HG03159 (cell line): ENCODE measurements around the gene KLB.
A peak's percentile ranks its signal among the peaks of the same experiment; 100 is the strongest.

Experiments used
- ATAC-seq: cut with Tn5 transposase; IDR thresholded peaks from one replicate; pipeline ENCODE4 v1.9.1; 2021; ENCODE audit warnings: mild to moderate bottlenecking, moderate library complexity; ENCODE audit not compliant: unreplicated experiment

The KLB gene

DNA sequence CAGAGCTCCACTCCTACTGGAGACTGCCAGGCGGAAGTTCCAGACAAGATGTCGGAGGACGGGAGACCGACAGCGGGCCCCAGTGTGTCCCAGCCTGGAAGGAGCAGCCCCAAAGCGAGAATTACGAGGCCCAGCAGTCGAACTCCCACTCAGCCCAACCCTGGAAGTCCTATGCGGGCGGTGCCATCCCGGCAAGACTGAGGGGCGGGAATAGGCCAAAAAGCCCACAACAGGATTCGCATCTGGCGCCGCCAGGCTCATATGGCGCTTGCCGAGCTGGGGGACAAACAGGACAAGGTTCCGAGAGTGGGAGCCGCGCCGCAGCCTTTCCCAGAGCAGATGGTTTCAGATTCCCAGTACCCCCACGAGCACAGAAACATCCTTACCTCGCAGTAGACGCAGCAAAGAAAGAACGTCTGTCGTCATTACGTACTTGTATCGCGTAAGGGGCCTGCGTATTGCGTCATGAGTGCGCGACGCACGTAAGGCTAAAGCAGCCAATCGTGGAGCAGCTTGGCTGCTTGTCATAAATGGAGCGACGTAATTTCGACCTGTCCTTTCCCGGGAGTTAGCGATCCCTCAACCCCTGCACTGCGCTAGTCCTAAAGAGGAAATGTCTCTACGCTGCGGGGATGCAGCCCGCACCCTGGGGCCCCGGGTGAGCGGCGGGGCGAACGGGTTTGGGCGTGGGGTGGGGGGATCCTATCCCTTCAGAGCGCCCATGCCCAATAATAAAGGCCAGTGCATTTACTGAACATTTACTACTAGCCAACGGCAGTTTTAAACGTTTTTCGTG is 52.0 kb downstream of the KLB start, which contains the start of the genes LIAS and RPL9:
Gene LIAS (plus strand): TSS at position 552 of the 796 bp plus-strand sequence. CDS start 62 bp downstream, at position 614.
Gene RPL9 (minus strand): TSS at position 418 of the 796 bp plus-strand sequence. CDS start 483 bp downstream, outside the sequence.
- peak; percentile 83 for ATAC-seq

DNA sequence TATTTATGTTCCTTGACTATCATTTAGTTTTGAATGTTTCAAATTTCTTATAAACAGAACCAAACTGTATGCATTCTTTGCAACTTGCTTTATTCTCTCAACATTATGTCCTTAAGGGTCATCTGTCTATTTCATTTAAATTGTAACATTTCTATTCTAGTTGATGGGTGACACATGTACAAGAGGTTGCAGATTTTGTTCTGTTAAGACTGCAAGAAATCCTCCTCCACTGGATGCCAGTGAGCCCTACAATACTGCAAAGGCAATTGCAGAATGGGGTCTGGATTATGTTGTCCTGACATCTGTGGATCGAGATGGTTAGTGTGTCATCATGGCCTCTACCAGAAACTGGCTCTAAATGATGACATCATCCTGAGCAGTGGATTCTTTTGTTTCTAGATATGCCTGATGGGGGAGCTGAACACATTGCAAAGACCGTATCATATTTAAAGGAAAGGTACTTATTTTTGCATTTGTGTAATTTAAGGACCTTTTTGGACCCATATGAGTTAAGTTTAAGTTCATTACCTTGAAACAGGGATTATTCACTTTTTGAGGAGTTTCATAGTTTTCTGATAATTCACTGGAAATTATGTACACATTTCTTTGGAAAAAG is 58.3 kb downstream of the KLB start:
- no peak for ATAC-seq

DNA sequence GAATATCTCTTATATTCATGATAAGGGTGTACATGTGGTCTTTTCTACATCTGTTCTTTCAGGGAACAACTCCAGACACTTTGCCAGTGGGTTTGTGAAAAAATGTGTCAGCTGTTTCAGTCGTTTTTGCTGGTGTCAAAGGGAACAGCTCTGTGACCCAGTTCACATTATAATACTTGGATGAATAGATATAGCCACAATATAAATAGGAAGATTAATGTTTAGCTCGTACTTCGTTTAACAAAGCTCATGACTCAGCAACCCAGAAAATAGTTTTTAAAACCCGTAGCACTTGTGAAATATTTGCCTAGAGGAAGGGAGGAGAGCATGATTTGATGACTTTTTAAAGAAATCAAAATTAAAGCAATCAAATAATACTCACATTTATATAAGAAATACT is 60.0 kb downstream of the KLB start:
- ATAC-seq, result no peak

DNA sequence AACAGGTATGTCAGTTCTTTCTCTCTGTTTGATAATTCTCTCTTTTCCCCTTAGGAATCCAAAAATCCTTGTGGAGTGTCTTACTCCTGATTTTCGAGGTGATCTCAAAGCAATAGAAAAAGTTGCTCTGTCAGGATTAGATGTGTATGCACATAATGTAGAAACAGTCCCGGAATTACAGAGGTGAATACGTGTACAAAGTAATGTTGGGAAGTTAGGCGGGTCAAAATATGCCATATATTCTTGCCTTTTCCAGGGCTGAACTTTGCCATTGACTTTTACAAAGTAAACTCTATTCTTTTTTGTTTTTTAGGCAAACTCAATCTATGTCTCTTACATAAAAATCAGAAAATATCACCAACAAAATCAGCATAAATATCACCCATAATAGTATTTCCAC is 60.7 kb downstream of the KLB start:
- ATAC-seq, result no peak

DNA sequence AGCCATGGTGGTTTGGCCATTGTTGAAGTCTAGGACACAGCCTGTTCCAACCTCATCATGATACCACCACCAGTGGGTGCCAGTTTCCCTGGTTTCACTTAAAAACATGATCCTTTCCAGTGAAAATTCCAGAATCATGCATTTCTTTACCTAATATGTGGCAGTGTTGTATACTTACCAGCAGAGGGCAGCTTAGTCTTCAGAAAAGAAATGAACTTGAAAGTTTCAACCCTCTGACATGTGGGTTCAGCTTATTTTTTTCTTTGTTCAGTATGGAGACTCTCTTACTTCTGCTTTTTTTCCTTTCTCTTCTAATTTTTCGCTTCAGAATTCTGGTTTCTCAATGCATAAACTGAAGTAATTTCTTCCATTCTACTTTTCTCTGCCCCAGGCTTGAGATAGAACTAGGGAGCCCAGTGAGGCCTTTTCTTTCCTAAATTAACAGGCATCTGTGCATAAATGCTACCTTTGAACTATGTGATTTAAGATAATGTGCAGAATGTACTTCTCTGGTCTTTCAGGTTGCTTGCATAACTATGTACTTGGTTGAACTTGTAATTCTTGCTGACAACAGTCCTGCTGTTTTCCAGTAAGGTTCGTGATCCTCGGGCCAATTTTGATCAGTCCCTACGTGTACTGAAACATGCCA is 62.8 kb downstream of the KLB start:
- ATAC-seq, result peak; percentile 64

DNA sequence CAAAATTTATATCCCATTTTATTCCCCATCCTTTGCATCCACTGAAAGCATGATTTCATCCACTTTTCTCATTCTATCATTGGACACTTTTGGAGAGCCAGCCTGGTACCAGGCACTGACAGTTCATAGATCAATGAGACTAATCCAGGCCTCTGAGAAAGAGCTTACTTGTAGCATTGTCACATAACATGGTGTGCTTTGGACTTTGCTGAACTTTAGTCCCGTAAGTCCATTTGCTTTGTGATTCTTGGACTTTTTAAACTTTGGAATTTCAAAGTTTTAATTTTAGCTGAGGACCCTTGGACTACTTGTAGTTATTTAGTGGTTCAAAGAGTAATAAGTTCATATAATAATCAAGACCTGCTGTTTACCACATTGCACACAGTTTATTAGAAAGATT is 63.7 kb downstream of the KLB start:
- no peak for ATAC-seq

DNA sequence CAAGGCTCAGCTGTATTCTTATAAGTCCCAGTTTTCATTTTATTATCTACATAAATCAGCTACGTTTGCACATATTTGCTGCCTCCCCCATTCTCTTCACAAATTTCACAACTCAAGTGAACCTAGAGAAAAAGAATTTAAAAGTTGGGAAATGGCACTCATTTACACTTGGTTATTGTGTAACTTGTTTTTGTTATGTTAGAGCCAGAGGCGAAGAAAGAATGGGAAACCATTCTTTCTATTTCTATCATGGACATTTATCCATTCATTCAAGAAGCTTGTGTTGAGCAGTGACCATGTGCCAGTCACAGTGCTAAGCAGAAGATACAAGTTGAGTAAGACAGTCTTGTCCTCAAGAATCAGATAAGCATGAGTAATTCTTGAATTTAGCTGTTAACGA is 65.7 kb downstream of the KLB start:
- ATAC-seq, result no peak

DNA sequence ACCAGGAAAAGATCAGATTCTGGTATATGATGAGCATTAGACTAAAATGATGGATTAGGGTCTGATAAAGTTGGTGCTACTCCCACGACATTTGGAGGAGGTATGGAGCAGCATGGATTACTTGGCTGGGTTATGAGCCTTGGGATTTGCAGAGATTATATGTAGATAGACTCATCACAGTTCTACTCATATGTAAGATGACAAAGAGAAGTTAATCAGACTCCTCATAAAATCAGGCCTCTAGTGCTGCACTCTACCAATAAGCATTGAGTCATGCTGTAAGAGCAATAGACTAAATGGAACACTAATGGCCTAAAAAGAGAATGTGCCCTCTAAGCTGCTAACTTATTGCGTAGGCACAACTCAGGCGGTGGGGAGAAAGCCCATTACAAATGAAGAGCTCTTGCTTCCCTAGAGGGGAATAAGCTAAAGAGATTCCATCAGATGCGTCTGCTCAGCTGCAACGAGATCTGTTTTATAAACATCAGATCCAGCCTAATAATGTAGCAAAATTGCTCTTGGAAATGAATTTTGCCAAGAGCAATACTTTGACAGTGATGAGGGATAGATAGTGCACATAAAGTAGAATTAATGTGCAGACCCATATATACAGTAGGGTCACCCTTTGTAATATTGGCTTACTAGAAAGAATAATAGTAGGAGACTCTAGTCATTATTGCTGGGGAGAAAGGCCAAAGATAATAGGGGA is 69.6 kb downstream of the KLB start:
- ATAC-seq, result no peak

DNA sequence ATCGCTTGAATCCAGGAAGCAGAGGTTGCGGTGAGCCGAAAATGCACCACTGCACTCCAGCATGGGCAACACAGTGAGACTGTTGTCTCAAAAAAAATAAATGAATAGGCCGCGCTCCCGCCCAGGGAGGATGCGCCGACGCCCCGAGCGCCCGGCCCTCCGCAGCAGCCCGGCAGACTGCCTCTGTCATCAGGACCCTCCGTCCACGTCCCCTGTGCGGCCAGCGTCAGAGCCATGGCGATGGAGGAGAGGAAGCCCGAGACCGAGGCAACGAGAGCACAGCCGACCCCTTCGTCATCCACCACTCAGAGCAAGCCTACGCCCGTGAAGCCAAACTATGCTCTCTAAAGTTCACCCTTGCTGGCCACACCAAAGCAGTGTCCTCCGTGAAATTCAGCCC is 73.5 kb downstream of the KLB start:
- no peak for ATAC-seq

DNA sequence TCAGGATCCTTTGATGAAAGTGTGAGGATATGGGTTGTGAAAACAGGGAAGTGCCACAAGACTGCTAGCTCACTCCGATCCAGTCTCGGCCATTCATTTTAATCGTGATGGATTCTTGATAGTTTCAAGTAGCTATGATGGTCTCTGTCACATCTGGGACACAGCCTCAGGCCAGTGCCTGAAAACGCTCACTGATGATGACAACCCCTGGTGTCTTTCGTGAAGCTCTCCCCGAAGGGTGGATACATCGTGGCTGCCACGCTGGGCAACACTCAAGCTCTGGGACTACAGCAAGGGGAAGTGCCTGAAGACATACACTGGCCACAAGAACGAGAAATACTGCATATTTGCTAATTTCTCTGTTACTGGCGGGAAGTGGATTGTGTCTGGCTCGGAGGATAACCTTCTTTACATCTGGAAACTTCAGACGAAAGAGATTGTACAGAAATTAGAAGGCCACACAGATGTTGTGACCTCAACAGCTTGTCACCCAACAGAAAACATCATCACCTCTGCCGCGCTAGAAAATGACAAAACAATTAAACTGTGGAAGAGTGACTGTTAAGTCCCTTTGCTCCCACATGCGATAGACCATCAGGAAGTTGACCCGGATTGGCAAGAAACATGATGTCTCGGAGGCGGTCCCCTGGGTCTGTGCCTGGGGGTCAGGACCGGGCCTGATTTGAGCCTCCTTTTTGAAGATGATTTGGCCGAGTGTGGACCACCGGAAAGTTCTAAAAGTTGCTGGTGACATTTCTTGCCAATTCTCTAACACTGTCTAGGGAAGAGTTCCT is 74.4 kb downstream of the KLB start:
- no peak for ATAC-seq

DNA sequence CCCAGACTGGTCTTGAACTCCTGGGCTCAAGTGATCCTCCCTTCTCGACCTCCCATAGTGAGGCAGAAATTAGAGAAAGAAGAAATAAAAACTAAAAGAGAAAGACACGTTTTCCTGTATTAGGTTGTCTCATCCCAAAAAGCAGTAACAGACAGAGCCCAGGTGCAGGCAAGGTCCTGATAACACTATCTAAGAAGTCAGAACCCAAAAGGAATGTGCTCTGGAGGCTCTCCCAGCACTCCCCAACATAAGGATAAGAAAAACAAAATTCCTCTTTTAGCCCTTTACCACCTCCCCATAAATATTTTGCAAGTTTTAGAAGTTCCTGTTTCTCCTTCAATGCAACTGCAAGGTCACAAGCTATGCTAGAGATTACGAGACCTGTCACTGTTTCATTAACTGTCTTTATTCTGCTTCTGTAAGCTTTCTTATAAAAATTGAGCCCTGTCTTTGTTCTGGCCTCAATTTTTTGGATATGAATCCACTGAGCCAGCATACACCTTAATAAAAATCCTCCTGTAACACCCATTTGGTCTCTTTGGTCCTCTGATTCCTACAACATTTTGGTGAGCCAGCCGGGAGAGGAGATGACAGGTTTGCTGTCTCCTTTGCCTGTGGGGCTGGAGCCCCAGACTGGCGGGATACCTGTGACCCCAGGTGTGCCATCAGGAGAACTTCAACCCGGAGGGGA is 78.0 kb downstream of the KLB start:
- ATAC-seq, result no peak

DNA sequence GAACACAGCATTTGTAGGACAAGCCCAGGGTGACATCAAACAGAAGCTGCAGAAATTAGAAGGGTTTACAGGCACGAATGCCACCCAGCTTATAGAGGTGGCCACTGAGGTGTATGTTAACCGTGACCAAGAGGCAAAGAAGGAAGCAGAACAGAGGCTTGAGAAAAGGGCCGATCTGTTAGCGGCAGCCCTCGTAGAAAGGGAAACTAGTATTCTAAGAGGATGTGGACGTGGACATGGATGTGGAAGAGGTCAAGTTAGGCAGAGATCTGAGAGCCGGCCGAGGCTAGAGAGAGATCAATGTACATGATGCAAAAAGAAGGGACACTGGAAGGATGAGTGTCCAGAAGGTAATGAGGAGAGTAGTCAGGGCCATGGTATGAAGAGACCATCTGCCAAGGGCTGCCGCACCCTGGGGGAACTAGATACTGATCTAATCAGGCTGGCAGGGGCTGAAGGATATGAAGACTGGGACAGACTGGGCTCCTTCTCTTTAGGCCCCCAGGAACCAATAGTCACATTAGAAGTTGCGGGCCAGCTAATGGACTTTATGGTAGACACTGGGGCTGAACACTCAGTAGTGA is 79.6 kb downstream of the KLB start:
- no peak for ATAC-seq

DNA sequence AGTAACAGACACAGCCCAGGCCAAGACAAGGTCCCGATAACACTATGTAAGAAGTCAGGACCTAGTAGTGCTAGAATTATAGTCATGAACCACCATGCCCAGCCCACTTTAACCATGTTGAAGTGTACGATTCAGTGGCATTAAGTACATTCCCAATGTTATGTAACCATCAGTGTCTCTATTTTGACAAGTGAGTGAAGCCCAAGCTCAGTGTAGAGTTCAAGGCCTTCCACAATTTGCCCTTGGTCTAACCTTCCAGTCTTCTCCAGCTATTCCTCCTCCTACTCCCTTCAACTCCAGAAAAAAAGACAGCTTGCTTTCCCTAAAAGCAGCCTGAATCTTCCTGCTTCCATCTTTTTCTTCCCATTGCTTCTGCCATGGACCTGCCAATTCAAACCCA is 83.6 kb downstream of the KLB start:
- no peak for ATAC-seq

DNA sequence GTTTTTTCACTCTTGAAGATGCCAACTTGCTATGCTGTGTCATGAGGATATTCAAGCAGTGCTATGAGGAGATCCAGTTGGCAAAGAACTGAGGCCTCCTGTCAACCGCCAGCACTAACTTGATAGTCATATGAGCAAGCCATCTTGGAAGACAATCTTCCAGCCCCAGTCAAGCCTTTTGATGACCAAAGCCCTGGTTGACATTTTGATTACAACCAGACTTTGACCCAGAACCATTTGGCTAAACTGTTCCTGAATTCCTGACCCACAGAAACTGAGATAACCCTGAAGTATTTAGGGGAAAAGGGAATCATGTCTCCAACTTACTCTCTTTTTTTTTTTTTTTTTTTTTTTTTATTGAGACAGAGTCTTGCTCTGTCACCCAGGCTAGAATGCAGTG is 87.6 kb downstream of the KLB start:
- no peak for ATAC-seq

DNA sequence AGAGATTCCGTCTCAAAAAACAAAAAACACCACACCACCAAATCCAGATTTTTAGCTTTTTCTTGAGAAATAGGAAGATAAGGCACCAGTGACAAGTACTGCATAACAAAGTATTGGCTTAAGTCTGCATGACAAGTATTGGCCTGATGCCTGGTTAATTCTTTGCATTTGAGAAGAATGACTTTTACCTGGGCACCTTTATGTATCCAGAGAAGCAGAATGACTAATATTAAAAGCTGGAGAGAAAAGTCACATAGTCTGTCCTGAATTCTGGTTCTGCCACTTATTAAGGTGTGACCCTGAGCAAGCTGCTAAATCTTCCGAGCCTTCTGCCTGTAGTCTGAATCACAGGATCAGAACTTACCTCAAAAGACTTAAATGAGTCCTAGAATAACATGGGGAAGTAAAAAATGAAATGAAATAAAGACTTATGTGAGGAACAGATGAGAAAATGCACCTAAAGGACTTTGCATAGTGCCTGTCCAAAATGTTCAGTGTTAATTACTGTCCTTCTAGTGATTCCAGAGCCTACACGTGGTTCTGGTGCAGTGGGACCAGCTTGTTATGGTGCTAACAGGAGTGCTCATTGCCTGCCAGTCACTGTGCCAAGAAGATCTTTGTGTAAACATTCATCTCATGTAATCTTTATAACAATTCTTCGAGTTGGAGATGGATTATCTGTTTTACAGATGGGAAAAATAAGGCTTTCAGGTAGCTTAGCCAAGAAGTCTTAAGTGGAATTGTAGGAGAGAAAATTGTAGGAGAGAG is 88.9 kb downstream of the KLB start:
- no peak for ATAC-seq

DNA sequence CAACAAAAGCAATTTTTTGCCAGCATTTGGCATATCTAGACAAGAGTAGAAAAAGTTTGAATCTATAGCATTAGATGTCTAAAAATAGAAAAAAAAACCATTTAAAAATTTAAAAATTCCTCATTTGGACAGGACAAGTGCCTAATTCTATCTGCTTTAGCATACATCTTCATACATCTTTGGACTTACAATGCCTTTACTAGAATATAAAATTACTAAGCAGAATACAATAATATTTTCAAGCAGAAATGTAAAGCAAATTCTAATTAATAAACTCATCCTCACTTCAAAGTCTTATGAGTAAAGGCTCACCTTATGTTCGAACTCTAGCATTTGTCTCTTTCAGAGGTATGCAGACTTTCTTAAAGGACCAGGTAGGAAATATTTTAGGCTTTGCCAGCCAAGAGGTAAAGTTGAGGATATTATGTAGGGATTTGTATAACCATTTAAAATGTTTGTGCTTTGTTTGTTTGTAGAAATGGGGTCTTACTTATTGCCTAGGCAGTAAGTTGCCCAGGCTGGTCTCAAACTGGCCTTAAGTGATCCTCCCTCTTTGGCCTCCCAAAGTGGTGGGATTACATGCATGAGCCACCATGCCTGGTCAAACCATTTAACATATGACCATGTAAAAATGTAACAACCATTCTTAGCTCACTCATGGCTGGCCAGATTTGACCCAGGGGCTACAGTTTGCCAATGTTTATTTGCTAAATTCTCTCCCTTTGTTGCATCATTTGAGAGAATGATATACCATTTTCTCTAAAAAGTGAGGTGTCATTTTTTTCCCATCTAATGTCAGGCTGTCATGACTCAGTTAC is 91.4 kb downstream of the KLB start:
- ATAC-seq, result no peak

DNA sequence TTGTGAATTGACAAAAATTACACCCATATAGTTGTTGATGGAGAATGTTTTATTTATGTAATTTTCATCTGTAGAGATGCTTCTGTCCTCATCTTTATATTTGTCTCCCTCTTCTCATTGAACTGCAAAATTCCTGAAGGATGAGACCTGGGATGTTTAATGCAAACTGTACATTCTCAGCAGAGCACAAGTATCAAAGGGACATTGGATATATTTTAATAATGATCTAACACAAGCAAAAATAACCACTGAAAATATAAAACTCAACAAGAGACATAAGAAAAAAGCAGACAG is 91.9 kb downstream of the KLB start:
- ATAC-seq, result no peak
